A172 (cell line): Measurements from ENCODE around the gene FLNB. TPM values are rescaled to one million over a fixed set of nuclear protein-coding genes. Genes with fewer than 3 reads are reported as not detected.
A peak's percentile ranks its signal among the peaks of the same experiment; 100 is the strongest.

Source experiments
- DNase-seq: peaks from one replicate; pipeline ENCODE4 v3.0.0-alpha.2; 2015; ENCODE audit warnings: low spot score
- total RNA-seq: library from RNA; depleted of rRNA; stranded (reverse); fragments of >200 nt; shearing (Covaris generic); gene quantifications from 2 replicates; pipeline ENCODE4 v1.2.3, GENCODE V29; 2014

FLNB gene
- total RNA-seq, 1 experiment from 2014 or later: 225 TPM

- no peak for DNase-seq
These were observed 21.8 kb downstream of the FLNB start for GRCh38 chr3:58029842-58030584.

- DNase-seq: no peak
These were observed 24.0 kb downstream of the FLNB start for GRCh38 chr3:58032186-58032585.

- DNase-seq: no peak
These were observed 26.7 kb downstream of the FLNB start for GRCh38 chr3:58034738-58035523.

- no peak for DNase-seq
These were observed 27.5 kb downstream of the FLNB start for GRCh38 chr3:58035524-58036255.

GRCh38 chr3:58036293-58037032, 28.2 kb downstream of the FLNB start:
- no peak for DNase-seq

- DNase-seq: no peak
These were observed 29.1 kb downstream of the FLNB start for GRCh38 chr3:58037141-58037910.

GRCh38 chr3:58038675-58039292, 30.6 kb downstream of the FLNB start:
- no peak for DNase-seq

GRCh38 chr3:58039601-58040000, 31.4 kb downstream of the FLNB start:
- DNase-seq: no peak

- no peak for DNase-seq
These were observed 33.1 kb downstream of the FLNB start for GRCh38 chr3:58041182-58041825.

GRCh38 chr3:58041826-58042324, 33.7 kb downstream of the FLNB start:
- peak; percentile 92 for DNase-seq

GRCh38 chr3:58042947-58043707, 34.9 kb downstream of the FLNB start:
- no peak for DNase-seq

- no peak for DNase-seq
These were observed 35.7 kb downstream of the FLNB start for GRCh38 chr3:58043933-58044332.

- DNase-seq: no peak
These were observed 36.7 kb downstream of the FLNB start for GRCh38 chr3:58044691-58045483.

- peak; percentile 95 for DNase-seq
These were observed 39.6 kb downstream of the FLNB start for GRCh38 chr3:58047826-58048225.

GRCh38 chr3:58048301-58048700, 40.1 kb downstream of the FLNB start:
- DNase-seq: peak; percentile 61

GRCh38 chr3:58049143-58049785, 41.0 kb downstream of the FLNB start:
- DNase-seq: peak; percentile 99

- DNase-seq: peak; percentile 70
These were observed 43.0 kb downstream of the FLNB start for GRCh38 chr3:58051196-58051595.
